ENCODE measurements around the gene CYBA. TPM values are rescaled to one million over a fixed set of nuclear protein-coding genes. Genes with fewer than 3 reads are reported as not detected.
A peak's percentile ranks its signal among the peaks of the same experiment; 100 is the strongest.

The CYBA gene
- total RNA-seq, 1 experiment from 2014 or later = not detected

- no peak for DNase-seq (ENCODE audit: low read depth)
Measured at GRCh38 chr16:88647178-88648070, 3.4 kb downstream of the CYBA start.

- no peak for DNase-seq (ENCODE audit: low read depth)
Measured at GRCh38 chr16:88646345-88647034, 4.4 kb downstream of the CYBA start.

- DNase-seq (ENCODE audit: low read depth) = no peak
Measured at GRCh38 chr16:88645941-88646340, 4.9 kb downstream of the CYBA start.

DNA sequence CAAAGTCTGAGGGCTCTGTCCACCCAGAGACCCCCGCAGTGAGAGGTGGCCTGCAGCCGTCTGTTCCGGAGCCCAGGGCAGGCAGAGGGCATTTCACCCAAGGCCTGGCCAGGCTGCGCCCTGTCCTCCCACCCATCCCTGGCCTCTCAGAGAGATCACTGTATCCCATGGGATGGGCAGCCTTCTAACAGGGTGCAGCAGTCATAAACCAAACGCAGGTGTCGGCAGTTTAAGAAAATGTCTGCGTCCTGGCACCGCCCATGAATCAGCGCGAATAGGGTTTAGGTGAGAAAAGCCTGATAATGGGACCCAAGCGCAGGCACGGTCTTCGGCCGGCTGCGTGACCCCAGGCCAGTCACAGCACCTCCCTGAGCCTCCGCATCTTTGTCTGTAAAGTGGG, 5.4 kb downstream of the CYBA start:
- no peak for DNase-seq (ENCODE audit: low read depth)

- no peak for DNase-seq (ENCODE audit: low read depth)
Measured at GRCh38 chr16:88643644-88643932, 7.3 kb downstream of the CYBA start.

GRCh38 chr16:88642881-88643643, 7.8 kb downstream of the CYBA start:
- DNase-seq (ENCODE audit: low read depth) = no peak

- DNase-seq (ENCODE audit: low read depth) = no peak
Measured at GRCh38 chr16:88640498-88641247, 10.2 kb downstream of the CYBA start.

DNA sequence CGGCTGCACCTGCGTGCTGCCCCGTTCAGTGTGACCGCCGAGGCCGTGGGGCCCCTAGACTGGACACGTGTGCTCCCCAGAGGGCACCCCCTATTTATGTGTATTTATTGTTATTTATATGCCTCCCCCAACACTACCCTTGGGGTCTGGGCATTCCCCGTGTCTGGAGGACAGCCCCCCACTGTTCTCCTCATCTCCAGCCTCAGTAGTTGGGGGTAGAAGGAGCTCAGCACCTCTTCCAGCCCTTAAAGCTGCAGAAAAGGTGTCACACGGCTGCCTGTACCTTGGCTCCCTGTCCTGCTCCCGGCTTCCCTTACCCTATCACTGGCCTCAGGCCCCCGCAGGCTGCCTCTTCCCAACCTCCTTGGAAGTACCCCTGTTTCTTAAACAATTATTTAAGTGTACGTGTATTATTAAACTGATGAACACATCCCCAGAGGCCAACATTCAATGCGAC, 10.8 kb downstream of the CYBA start:
- no peak for DNase-seq (ENCODE audit: low read depth)

GRCh38 chr16:88639231-88640038, 11.4 kb downstream of the CYBA start:
- no peak for DNase-seq (ENCODE audit: low read depth)

DNA sequence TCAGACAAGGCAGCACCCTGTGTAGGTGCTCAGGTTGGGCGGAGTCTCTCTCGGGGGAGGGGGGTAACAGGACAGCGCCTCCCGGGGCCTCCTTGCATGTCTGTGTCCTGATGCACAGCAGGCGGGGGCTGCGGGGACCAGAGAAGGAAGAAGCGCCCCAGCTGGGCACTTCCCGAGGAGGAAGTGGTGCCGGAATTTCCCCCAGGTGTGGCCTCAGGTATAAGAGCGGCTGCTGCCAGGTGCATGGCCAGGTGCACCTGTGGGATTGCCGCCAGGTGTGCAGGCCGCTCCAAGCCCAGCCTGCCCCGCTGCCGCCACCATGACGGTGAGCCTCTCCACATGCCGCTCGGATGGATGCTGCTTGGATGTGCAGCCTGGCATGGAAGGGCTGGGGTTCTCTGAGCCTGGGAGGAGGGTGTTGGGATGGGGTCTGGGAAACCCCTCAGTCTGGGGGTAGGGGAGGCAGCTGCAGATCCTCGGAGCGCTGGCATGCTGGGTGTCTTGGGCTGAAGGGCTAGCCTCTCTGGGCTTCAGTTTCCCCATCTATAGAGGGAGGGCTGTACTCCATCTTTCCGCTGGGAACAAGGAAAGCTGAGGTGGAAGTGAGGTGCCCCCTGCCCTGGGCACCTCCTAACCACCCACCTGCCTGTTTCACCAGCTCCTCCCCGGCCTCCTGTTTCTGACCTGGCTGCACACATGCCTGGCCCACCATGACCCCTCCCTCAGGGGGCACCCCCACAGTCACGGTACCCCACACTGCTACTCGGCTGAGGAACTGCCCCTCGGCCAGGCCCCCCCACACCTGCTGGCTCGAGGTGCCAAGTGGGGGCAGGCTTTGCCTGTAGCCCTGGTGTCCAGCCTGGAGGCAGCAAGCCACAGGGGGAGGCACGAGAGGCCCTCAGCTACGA, 12.3 kb downstream of the CYBA start, which contains the start of gene IL17C:
IL17C (plus strand) TSS at position 250 of the 908 bp plus-strand sequence; CDS start at position 320, 70 bp downstream.
- no peak for DNase-seq (ENCODE audit: low read depth)

DNA sequence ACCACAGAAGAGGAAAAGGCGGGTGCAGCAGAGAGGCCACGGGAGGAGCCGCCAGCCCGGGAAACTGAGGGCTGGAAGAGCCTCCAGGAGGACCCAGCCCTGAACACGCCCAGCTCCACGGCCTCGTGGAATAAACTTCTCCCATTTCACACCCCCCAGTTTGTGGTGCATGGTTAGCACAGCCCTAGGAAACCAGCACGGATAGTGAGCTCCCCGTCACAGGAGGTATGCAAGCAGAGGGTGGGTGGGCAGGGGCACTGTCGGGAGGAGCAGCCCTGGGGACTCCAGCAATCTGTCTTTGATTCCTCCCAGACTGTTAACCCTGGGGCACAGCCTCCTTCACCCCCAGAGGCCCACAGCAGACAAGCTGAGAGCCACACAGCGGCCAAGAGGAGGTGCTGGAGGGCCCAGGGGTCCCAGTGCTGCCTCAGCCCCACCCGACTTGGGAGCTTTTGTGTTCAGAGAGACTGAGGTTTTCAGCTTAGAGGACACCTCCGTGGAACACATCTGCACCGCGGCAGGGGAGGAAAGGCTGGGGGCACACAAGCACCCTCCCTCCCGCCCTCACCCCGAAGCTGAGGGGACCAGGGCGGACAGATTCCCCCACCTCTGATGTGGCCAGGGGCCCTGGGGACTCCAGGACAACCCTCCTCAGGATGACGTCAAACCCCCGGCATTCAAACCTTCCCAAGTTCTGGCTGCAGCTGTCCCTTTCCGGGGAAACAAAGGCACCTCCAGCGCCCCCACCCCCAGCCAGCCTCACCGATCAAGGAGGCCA, 14.2 kb downstream of the CYBA start:
- no peak for DNase-seq (ENCODE audit: low read depth)

DNA sequence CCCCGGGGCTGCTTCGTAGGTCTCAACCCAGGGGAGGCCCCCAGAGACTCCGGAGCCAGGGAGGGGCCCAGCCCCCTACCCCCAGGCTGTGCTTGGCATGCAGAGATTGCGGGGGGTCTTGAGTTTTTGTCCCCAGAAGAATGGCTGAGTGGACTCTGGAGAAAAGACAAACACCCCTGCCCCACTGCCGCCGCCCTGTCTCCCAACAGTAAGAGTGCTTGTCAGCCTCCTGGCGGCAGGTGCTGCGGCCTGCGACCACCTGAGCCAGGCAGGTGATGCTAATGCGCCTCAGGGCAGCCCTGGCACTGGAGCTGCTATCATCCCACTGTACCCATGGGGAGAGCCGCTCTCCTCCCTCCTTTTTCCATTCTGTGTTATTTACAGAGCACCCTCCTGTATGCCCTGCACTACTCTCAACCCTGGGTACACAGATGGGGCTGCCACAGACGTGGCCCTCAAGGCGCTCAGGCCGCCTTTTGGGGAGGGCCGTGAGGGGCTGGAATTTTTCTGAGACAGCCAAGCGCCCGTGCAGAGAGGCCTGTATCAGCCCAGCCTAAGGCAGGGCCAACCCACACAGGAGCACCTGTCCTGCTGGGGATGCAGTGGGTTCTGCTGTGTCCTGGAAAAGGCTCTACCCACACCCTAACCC, 15.1 kb downstream of the CYBA start:
- no peak for DNase-seq (ENCODE audit: low read depth)

DNA sequence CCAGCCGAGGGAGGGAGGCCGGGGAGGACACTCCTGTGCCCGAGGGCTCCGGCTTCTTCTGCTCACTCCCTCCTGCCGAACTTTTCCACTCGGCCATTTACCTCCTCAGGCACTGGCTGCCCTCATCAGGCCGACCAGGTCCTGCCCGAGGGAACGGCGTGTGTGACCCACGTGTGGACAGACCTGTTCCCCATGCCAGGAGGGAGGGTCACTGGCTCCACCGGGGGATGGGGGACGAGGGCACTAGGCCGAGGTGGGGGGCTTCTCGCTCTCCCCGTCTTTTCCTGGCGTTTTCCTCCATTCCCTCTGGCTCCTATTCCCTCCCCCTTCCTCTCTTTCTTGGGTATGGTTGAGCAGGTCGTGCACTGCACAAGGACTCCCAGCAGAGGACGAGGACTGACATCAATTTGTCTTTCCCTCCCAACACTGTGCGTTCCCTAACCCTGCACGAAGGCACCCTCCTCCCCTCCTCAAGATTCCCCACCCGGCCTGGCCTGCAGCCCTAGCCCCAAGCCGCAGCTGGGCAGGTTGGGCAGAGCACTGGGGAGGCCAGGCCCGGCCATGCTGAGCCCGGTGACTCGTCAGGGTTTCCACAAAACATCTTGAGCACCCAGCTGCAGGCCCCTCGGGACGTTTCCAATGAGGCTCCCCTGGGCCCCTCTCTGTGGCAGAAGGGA, 15.7 kb downstream of the CYBA start:
- DNase-seq (ENCODE audit: low read depth) = peak; percentile 24

DNA sequence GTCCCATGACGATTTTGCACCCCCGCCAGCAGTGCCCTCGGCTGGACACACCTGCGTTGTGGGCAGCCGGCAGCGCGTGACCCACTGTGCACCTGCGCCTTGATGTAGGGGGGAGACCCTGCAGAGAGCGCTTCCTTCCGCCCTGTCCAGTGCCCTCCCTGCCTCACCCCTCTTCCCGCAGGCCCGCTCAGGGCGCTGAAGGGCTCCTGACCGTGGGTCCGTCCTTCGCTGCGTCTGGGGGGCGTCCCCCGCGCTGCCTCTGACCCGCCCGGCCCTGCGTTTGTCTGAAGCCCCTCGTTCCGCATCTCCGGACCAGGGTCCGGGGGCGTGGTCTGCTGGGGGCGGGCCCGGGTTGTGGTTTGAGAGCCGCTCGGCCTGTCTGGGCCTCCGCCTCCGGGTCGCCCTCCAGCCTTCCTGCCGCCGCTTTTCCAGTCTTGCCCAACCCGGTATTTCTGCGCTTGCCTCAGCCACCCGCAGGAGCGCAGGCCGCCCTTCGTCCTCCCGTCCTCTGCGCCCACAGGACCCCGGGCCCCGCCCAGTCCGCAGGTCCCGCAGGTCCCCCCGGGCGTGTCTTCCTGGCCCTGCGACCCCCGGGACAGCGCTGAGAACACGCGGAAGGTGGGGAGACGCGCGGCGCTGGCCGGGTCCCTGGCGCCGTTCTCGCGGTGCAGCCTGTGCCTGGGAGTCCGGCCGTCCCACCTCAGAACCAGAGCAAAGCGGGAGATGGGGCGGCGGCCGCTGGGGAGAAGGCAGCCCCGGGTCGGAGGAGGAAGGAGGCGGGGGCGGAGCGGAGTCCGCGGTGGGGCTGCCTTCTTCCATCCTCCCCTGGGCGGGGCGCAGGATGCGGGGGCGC, 16.5 kb downstream of the CYBA start:
- no peak for DNase-seq (ENCODE audit: low read depth)

DNA sequence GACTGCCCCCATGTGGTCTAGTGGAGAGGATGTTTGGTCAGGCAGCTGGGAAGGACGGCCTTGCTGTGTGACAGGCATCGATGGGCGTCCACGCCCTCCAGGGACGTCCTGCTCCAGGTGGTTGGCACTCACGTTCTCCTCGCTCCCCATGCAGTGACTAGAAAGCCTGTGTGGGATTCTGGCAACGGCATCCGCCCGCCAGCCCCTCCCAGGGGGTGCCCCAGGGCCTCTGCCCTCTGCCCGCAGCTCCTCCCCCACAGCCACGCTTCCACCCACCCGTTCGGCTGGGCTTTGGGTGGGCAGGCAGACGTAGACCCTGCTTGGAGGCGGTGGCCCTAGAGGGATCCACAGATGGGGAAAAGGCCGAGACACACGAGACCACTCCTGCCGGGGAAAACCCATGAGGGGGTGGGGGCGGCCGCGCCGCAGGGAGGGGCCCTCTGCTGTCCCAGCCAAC, 17.1 kb downstream of the CYBA start:
- DNase-seq (ENCODE audit: low read depth) = peak; percentile 22

- DNase-seq (ENCODE audit: low read depth) = no peak
Measured at GRCh38 chr16:88632587-88632930, 18.3 kb downstream of the CYBA start.

Measured in M059J (cell line).